Breast epithelium (tissue), 4 donors: ENCODE results near the gene REST. TPM values are rescaled to one million over a fixed set of nuclear protein-coding genes. Genes with fewer than 3 reads are reported as not detected.
"Not testable (repeated sequence)": the region's sequence is repeated elsewhere in the genome, so short reads cannot be mapped to it uniquely, and the experiment has no call there.

ENCODE experiments used
- DNase-seq, 2 donors: peaks; one replicate each; pipeline ENCODE4 v3.0.0-alpha.2; 2019; ENCODE audit warnings: low spot score in 2 of 2
- H3K27ac ChIP-seq, 2 donors: fragments of 200-600 bp; sonication (generic) in 1 of 2; one replicate each; pipeline ENCODE4 v1.5.1; 2016 to 2019; ENCODE audit warnings: mild to moderate bottlenecking in 1 of 2
- H3K27me3 ChIP-seq, 2 donors: fragments of 200-600 bp; sonication (generic) in 1 of 2; one replicate each; pipeline versions ENCODE4 v1.5.1 to v1.6.0; 2017 to 2019; ENCODE audit warnings: control low read depth in 1 of 2, mild to moderate bottlenecking in 1 of 2
- H3K36me3 ChIP-seq: fragments of 200-600 bp; one replicate; pipeline ENCODE4 v1.5.1; 2019
- H3K4me1 ChIP-seq, 2 donors: fragments of 200-600 bp; sonication (generic); one replicate each; pipeline ENCODE4 v1.5.1; 2016 to 2019; ENCODE audit warnings: control low read depth in 1 of 2
- H3K4me3 ChIP-seq, 3 donors: fragments of 200-600 bp; sonication (generic); 1 replicate in 2 of 3; 2 replicates in 1 of 3; pipeline ENCODE4 v1.5.1; 2016 to 2019; ENCODE audit warnings: mild to moderate bottlenecking in 3 of 3, moderate library complexity in 2 of 3
- H3K9me3 ChIP-seq, 2 donors: fragments of 200-600 bp; sonication (generic) in 1 of 2; one replicate each; pipeline ENCODE4 v1.5.1; 2016 to 2019; ENCODE audit warnings: control low read depth in 1 of 2
- CTCF ChIP-seq, 3 donors: fragments of 450-650 bp; IDR thresholded peaks; one replicate each; pipeline ENCODE4 v1.5.1; 2016 to 2017; ENCODE audit warnings: antibody characterized with exemption in 3 of 3, mild to moderate bottlenecking in 3 of 3, moderate library complexity in 3 of 3
- POLR2A ChIP-seq: fragments of 450-650 bp; IDR thresholded peaks from one replicate; pipeline ENCODE4 v1.6.1; 2016; ENCODE audit warnings: antibody characterized with exemption, mild to moderate bottlenecking, moderate library complexity
- POLR2AphosphoS5 ChIP-seq, 3 donors: sonication (generic); formaldehyde crosslinking; IDR thresholded peaks; one replicate each; pipeline ENCODE4 v1.6.1; 2017; ENCODE audit warnings: antibody characterized with exemption in 3 of 3
- intact Hi-C: fragments of 100-400 bp; cut with DNase I; formaldehyde crosslinking; loops from one replicate; pipeline ENCODE4 v1.15.1; 2023; ENCODE audit warnings: low total_unique reads
- total RNA-seq, 3 donors: library from RNA; depleted of rRNA; stranded (reverse); fragments of >200 nt; gene quantifications; one replicate each; pipeline ENCODE4 v1.1.0, GENCODE V29; 2016

The REST gene
- total RNA-seq, 3 donors from 2014 or later: 31.0 to 44.6 (median 32.8) TPM

GRCh38 chr4:56880572-56880971, 27.1 kb upstream of the REST start:
- DNase-seq: no peak
- TF ChIP-seq POLR2AphosphoS5 (IDR thresholded peaks at IDR 0.05): no peak
- TF ChIP-seq CTCF (IDR thresholded peaks at IDR 0.05): no peak
- no peak for TF ChIP-seq POLR2A
- Histone ChIP-seq H3K27me3 (no peaks in the 10 kb centered on the region), H3K4me1 (no peaks in the 10 kb centered on the region), H3K27ac (no peak overlapping the region), H3K9me3 (no peaks in the 10 kb centered on the region), H3K36me3 (no peaks in the 10 kb centered on the region), H3K4me3 (no peak overlapping the region)
- intact Hi-C loops: no loop called here

GRCh38 chr4:56884511-56884910, 23.2 kb upstream of the REST start:
- H3K27me3 ChIP-seq, intact Hi-C loops: not testable (repeated sequence)

GRCh38 chr4:56892691-56893090, 15.0 kb upstream of the REST start:
- intact Hi-C loops: no loop called here
- TF ChIP-seq CTCF (IDR thresholded peaks at IDR 0.05) (no peak), POLR2A (no peak), POLR2AphosphoS5 (IDR thresholded peaks at IDR 0.05) (no peak)
- H3K4me3 ChIP-seq: no peak overlapping the region
- H3K4me1 ChIP-seq: no peaks in the 10 kb centered on the region
- H3K36me3 ChIP-seq: no peaks in the 10 kb centered on the region
- H3K9me3 ChIP-seq: no peaks in the 10 kb centered on the region
- H3K27ac ChIP-seq: no peak overlapping the region
- no peaks in the 10 kb centered on the region for H3K27me3 ChIP-seq
- no peak for DNase-seq

More at GRCh38 chr4:56884511-56884910, 23.2 kb upstream of the REST start:
- not testable (repeated sequence) for H3K27ac ChIP-seq, H3K36me3 ChIP-seq, H3K4me1 ChIP-seq, DNase-seq, H3K9me3 ChIP-seq
- H3K4me3 ChIP-seq: peak overlapping the region in 1 of 3 donors; percentile 25

GRCh38 chr4:56897842-56898241, 9.9 kb upstream of the REST start:
- H3K27me3 ChIP-seq, H3K36me3 ChIP-seq, DNase-seq, H3K27ac ChIP-seq, H3K4me1 ChIP-seq, H3K4me3 ChIP-seq, H3K9me3 ChIP-seq, intact Hi-C loops: not testable (repeated sequence)

GRCh38 chr4:56900186-56900585, 7.5 kb upstream of the REST start:
- DNase-seq, intact Hi-C loops: not testable (repeated sequence)

GRCh38 chr4:56902703-56903102, 5.0 kb upstream of the REST start:
- TF ChIP-seq CTCF (IDR thresholded peaks at IDR 0.05) (no peak), POLR2AphosphoS5 (IDR thresholded peaks at IDR 0.05) (no peak), POLR2A (no peak)
- no peaks in the 10 kb centered on the region for H3K4me1 ChIP-seq
- H3K36me3 ChIP-seq: no peaks in the 10 kb centered on the region
- H3K27ac ChIP-seq: no peak overlapping the region
- H3K9me3 ChIP-seq: no peaks in the 10 kb centered on the region
- intact Hi-C loops: no loop called here
- H3K4me3 ChIP-seq: no peak overlapping the region
- no peaks in the 10 kb centered on the region for H3K27me3 ChIP-seq
- no peak for DNase-seq

More at GRCh38 chr4:56900186-56900585, 7.5 kb upstream of the REST start:
- not testable (repeated sequence) for H3K9me3 ChIP-seq, H3K36me3 ChIP-seq, H3K27me3 ChIP-seq, H3K4me3 ChIP-seq, H3K27ac ChIP-seq, H3K4me1 ChIP-seq

- Histone ChIP-seq H3K27me3 (no peaks in the 10 kb centered on the region), H3K4me3 (no peak overlapping the region), H3K9me3 (no peaks in the 10 kb centered on the region), H3K4me1 (peaks cover 0 to 4% of the 10 kb centered on the region in 2 donors), H3K36me3 (no peaks in the 10 kb centered on the region), H3K27ac (no peak overlapping the region)
- TF ChIP-seq POLR2AphosphoS5 (IDR thresholded peaks at IDR 0.05): no peak
- TF ChIP-seq POLR2A: no peak
- TF ChIP-seq CTCF (IDR thresholded peaks at IDR 0.05): no peak
- intact Hi-C loops: no loop called here
- no peak for DNase-seq
Measured at GRCh38 chr4:56905796-56906195, 1.9 kb upstream of the REST start.
